Stimulated activated naive CD8-positive, alpha-beta T cell treated with anti-CD3 and anti-CD28 coated beads, Interleukin-15, Interleukin-2, amounts not matched to agents 100 U/mL and 50 U/mL, for 24 hours (primary cell): ENCODE results near the gene IPO4.

Source experiments
- ATAC-seq: fragments of 150-1000 bp; cut with Tn5 transposase; one replicate; pipeline ENCODE4 v1.10.0; 2021
- DNase-seq: peaks from one replicate; pipeline ENCODE4 v3.0.0; 2021

The IPO4 gene

GRCh38 chr14:24147761-24148428, 40.7 kb downstream of the IPO4 start:
- ATAC-seq (no peak), DNase-seq (no peak)

GRCh38 chr14:24146978-24147760, 41.4 kb downstream of the IPO4 start, which contains the start of gene RNF31:
Gene RNF31, plus strand, starts transcription at chr14:24147498. Its CDS starts 201 bp downstream, at chr14:24147699.
- ATAC-seq (peak; percentile 88), DNase-seq (peak; percentile 98)

- ATAC-seq, result peak; percentile 84
- peak; percentile 97 for DNase-seq
Observed at GRCh38 chr14:24146453-24146977, 42.1 kb downstream of the IPO4 start, which contains the start of gene PSME2. Gene PSME2, minus strand, starts transcription at chr14:24146610. Its CDS starts 29 bp downstream, at chr14:24146581.

GRCh38 chr14:24145690-24146452, 42.7 kb downstream of the IPO4 start:
- DNase-seq (no peak), ATAC-seq (no peak)

- no peak for DNase-seq
- ATAC-seq, result no peak
Observed at GRCh38 chr14:24145219-24145618, 43.4 kb downstream of the IPO4 start.

GRCh38 chr14:24144451-24144850, 44.2 kb downstream of the IPO4 start:
- no peak for ATAC-seq
- no peak for DNase-seq

GRCh38 chr14:24143511-24143910, 45.1 kb downstream of the IPO4 start:
- ATAC-seq (no peak), DNase-seq (no peak)

GRCh38 chr14:24141097-24141880, 47.3 kb downstream of the IPO4 start, which contains the start of gene EMC9:
Gene EMC9, minus strand, starts transcription at chr14:24141591. Its CDS starts 287 bp downstream, at chr14:24141304.
- ATAC-seq, result peak; percentile 89
- peak; percentile 99 for DNase-seq

- DNase-seq (peak; percentile 44), ATAC-seq (no peak)
Observed at GRCh38 chr14:24139272-24139934, 49.2 kb downstream of the IPO4 start.

GRCh38 chr14:24138396-24139271, 50.0 kb downstream of the IPO4 start:
- ATAC-seq, result no peak
- DNase-seq, result no peak

GRCh38 chr14:24137529-24138395, 50.9 kb downstream of the IPO4 start:
- no peak for DNase-seq
- no peak for ATAC-seq

GRCh38 chr14:24136684-24137528, 51.7 kb downstream of the IPO4 start:
- ATAC-seq (no peak), DNase-seq (no peak)

- DNase-seq (peak; percentile 96), ATAC-seq (peak; percentile 94)
Observed at GRCh38 chr14:24135834-24136683, 52.6 kb downstream of the IPO4 start, which contains the start of gene PSME1. Gene PSME1, plus strand, starts transcription at chr14:24136194. Its CDS starts 69 bp downstream, at chr14:24136263.

- ATAC-seq (no peak), DNase-seq (no peak)
Observed at GRCh38 chr14:24135584-24135833, 53.1 kb downstream of the IPO4 start.

- ATAC-seq, result no peak
Observed at GRCh38 chr14:24133735-24134134, 54.9 kb downstream of the IPO4 start.

GRCh38 chr14:24132976-24133375, 55.6 kb downstream of the IPO4 start:
- ATAC-seq, result no peak
- DNase-seq, result no peak

More at GRCh38 chr14:24133735-24134134, 54.9 kb downstream of the IPO4 start:
- no peak for DNase-seq

- peak; percentile 32 for DNase-seq
- ATAC-seq, result no peak
Observed at GRCh38 chr14:24132061-24132685, 56.4 kb downstream of the IPO4 start.
